PFSK-1 (cell line): Measurements from ENCODE around the gene HSD3B1.

Experiments used
- POLR2AphosphoS5 ChIP-seq: IDR thresholded peaks from 2 replicates; pipeline ENCODE4 v1.6.1; 2012; ENCODE audit warnings: low read depth, mild to moderate bottlenecking, control low read depth, low read length, moderate library complexity
- REST ChIP-seq, 2 experiments: IDR thresholded peaks; 2 replicates each; pipeline versions ENCODE4 v1.6.1 to v1.8.0; 2011 to 2012; ENCODE audit warnings: low read depth in 2 of 2, low read length in 2 of 2, control low read depth in 1 of 2, inconsistent platforms in 1 of 2, mild to moderate bottlenecking in 1 of 2, moderate library complexity in 1 of 2; ENCODE audit not compliant: insufficient read depth in 1 of 2

DNA sequence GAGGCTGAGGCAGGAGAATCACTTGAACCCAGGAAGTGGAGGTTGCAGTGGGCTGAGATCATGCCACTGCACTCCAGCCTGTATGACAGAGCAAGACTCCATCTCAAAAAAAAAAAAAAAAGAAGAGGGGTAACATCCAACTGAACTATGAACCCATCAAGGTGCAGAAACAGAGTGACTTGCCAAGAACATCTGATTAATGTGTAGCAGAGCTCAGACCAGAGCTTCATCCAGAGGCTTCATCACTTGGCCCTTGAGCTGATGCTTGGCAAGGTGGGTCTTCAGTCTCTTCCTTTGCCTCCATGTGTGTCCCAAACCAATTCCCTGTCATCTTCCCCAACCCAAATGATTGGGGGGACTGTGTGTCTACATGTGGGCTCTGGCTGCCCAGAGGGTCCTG is 32.6 kb downstream of the HSD3B1 start:
- TF ChIP-seq POLR2AphosphoS5 (no peak), REST (IDR thresholded peaks at IDR 0.05; ENCODE audit: insufficient read depth in 1 of 2, low read depth in 2 of 2, low read length in 2 of 2) (no peak)
